H1 (cell line): ENCODE data around the gene SLC22A23. TPM values are rescaled to one million over a fixed set of nuclear protein-coding genes. Genes with fewer than 3 reads are reported as not detected.

Source experiments
- CTCF ChIA-PET: fragments of 300-600 bp; sonication (Branson Sonifier 250); formaldehyde crosslinking; loops from one replicate; lab custom pipeline; 2021; ENCODE audit not compliant: partially characterized antibody; lab: Charles Lee
- POLR2A ChIA-PET: fragments of 300-600 bp; sonication (Branson Sonifier 250); formaldehyde crosslinking; loops from one replicate; lab custom pipeline; 2021; ENCODE audit warnings: inconsistent platforms; ENCODE audit not compliant: partially characterized antibody; lab: Charles Lee
- DNase-seq, 2 experiments: peaks; one replicate each; pipeline versions ENCODE4 v3.0.0 to v3.0.0-alpha.2; 2010 to 2022; ENCODE audit warnings: low spot score in 2 of 2, low read depth in 1 of 2, mixed read lengths in 1 of 2
- FAIRE-seq: peaks from 2 replicates; lab custom pipeline; 2011; peaks lifted over from hg19 to GRCh38; lab: Jason Lieb, UNC
- H2AFZ ChIP-seq: 2 replicates; pipeline ENCODE4 v1.8.1; 2012; ENCODE audit warnings: low read length, inconsistent platforms
- H2AK5ac ChIP-seq: 2 replicates; pipeline ENCODE4 v1.6.1; 2013; ENCODE audit warnings: low read depth, low read length
- H2BK120ac ChIP-seq: replicated peaks from 2 replicates; pipeline ENCODE3; 2013; ENCODE audit warnings: low read depth, low read length, inconsistent platforms
- H2BK12ac ChIP-seq: 2 replicates; pipeline ENCODE4 v1.6.1; 2013; ENCODE audit warnings: low read depth, low read length
- H2BK15ac ChIP-seq: 2 replicates; pipeline ENCODE4 v1.6.1; 2013; ENCODE audit warnings: low read length
- H2BK20ac ChIP-seq: 2 replicates; pipeline ENCODE4 v1.6.1; 2013; ENCODE audit warnings: low read length
- H2BK5ac ChIP-seq: 2 replicates; pipeline ENCODE4 v1.6.1; 2013; ENCODE audit warnings: low read depth, low read length
- H3K14ac ChIP-seq: 2 replicates; pipeline ENCODE4 v1.6.1; 2013; ENCODE audit warnings: inconsistent platforms; ENCODE audit not compliant: insufficient read length
- H3K18ac ChIP-seq: 2 replicates; pipeline ENCODE4 v1.6.1; 2013; ENCODE audit warnings: low read length; ENCODE audit errors: extremely low read depth
- H3K23ac ChIP-seq: 2 replicates; pipeline ENCODE4 v1.6.1; 2013; ENCODE audit warnings: inconsistent platforms; ENCODE audit not compliant: insufficient read length
- H3K23me2 ChIP-seq: 2 replicates; pipeline ENCODE4 v1.6.1; 2013; ENCODE audit warnings: low read depth, low read length
- H3K27ac ChIP-seq: 2 replicates; pipeline ENCODE4 v1.6.1; 2011; ENCODE audit warnings: low read depth, low read length, inconsistent platforms
- H3K27me3 ChIP-seq, 4 experiments: replicated peaks in 1 of 4; 1 replicate in 1 of 4; 2 replicates in 3 of 4; pipeline versions ENCODE4 v1.6.1 to v1.8.1; 2011 to 2013; ENCODE audit warnings: low read length in 3 of 4, mild to moderate bottlenecking in 3 of 4, inconsistent platforms in 2 of 4, mixed read lengths in 2 of 4, moderate library complexity in 1 of 4; ENCODE audit not compliant: control insufficient read depth in 3 of 4, insufficient read depth in 3 of 4; ENCODE audit errors: extremely low read depth in 1 of 4
- H3K36me3 ChIP-seq, 4 experiments: 2 replicates each; pipeline versions ENCODE4 v1.6.1 to v1.8.1; 2011 to 2013; ENCODE audit warnings: mild to moderate bottlenecking in 4 of 4, low read length in 3 of 4, moderate library complexity in 2 of 4, control low read depth in 1 of 4, inconsistent platforms in 1 of 4; ENCODE audit not compliant: insufficient read depth in 4 of 4, control insufficient read depth in 2 of 4
- H3K4ac ChIP-seq: replicated peaks from 2 replicates; pipeline ENCODE3; 2013; ENCODE audit warnings: low read length, low read depth, mixed read lengths, inconsistent platforms; ENCODE audit not compliant: insufficient read length
- H3K4me1 ChIP-seq, 4 experiments: replicated peaks in 1 of 4; 1 replicate in 1 of 4; 2 replicates in 3 of 4; pipeline versions ENCODE4 v1.6.1 to v1.8.1; 2011 to 2013; ENCODE audit warnings: low read length in 3 of 4, inconsistent platforms in 2 of 4, mixed read lengths in 1 of 4; ENCODE audit not compliant: insufficient read depth in 4 of 4, control insufficient read depth in 3 of 4
- H3K4me2 ChIP-seq, 2 experiments: 2 replicates each; pipeline versions ENCODE4 v1.6.1 to v1.8.1; 2011 to 2013; ENCODE audit warnings: low read depth in 2 of 2, low read length in 2 of 2, control low read depth in 1 of 2, inconsistent platforms in 1 of 2, mild to moderate bottlenecking in 1 of 2; ENCODE audit not compliant: insufficient read depth in 1 of 2
- H3K4me3 ChIP-seq, 4 experiments: fragments of 200-600, 300-600 bp in 1 of 4; sonication (generic), shearing (Covaris generic), sonication (Bioruptor Twin) in 1 of 4; 2 replicates each; pipeline versions ENCODE4 v1.5.1 to v1.8.1; 2011 to 2016; ENCODE audit warnings: low read length in 4 of 4, low read depth in 3 of 4, control low read depth in 2 of 4, inconsistent platforms in 2 of 4, mild to moderate bottlenecking in 2 of 4, mixed read lengths in 1 of 4, moderate library complexity in 1 of 4; ENCODE audit not compliant: insufficient read depth in 2 of 4; ENCODE audit errors: extremely low read depth in 1 of 4
- H3K56ac ChIP-seq: replicated peaks from 2 replicates; pipeline ENCODE3; 2013; ENCODE audit warnings: low read depth, mild to moderate bottlenecking, mixed read lengths, low read length, inconsistent platforms; ENCODE audit not compliant: insufficient read length
- H3K79me1 ChIP-seq: 2 replicates; pipeline ENCODE4 v1.6.1; 2013; ENCODE audit warnings: low read depth, low read length, control low read depth
- H3K79me2 ChIP-seq, 2 experiments: 2 replicates each; pipeline versions ENCODE4 v1.6.1 to v1.8.1; 2012 to 2013; ENCODE audit warnings: low read length in 2 of 2, mild to moderate bottlenecking in 2 of 2, inconsistent platforms in 1 of 2; ENCODE audit not compliant: insufficient read depth in 2 of 2, control insufficient read depth in 1 of 2
- H3K9ac ChIP-seq, 4 experiments: replicated peaks in 1 of 4; 1 replicate in 1 of 4; 2 replicates in 3 of 4; pipeline versions ENCODE4 v1.6.1 to v1.8.1; 2011 to 2013; ENCODE audit warnings: low read depth in 3 of 4, low read length in 3 of 4, control low read depth in 2 of 4, mild to moderate bottlenecking in 2 of 4, moderate library complexity in 2 of 4, inconsistent platforms in 1 of 4; ENCODE audit errors: extremely low read depth in 1 of 4
- H3K9me3 ChIP-seq, 2 experiments: 2 replicates each; pipeline versions ENCODE4 v1.6.1 to v1.8.1; 2012 to 2013; ENCODE audit warnings: mild to moderate bottlenecking in 2 of 2, moderate library complexity in 2 of 2, control low read depth in 1 of 2, inconsistent platforms in 1 of 2, low read depth in 1 of 2, low read length in 1 of 2, mixed read lengths in 1 of 2; ENCODE audit not compliant: insufficient read depth in 2 of 2
- H4K20me1 ChIP-seq, 2 experiments: replicated peaks in 1 of 2; 2 replicates each; pipeline versions ENCODE3 to v1.8.1; 2011 to 2013; ENCODE audit warnings: inconsistent platforms in 2 of 2, low read length in 2 of 2, mild to moderate bottlenecking in 1 of 2; ENCODE audit not compliant: insufficient read depth in 2 of 2, control insufficient read depth in 1 of 2
- H4K5ac ChIP-seq: 2 replicates; pipeline ENCODE4 v1.6.1; 2013; ENCODE audit warnings: low read length, low read depth, mixed read lengths, inconsistent platforms; ENCODE audit not compliant: insufficient read length
- H4K8ac ChIP-seq: 2 replicates; pipeline ENCODE4 v1.8.0; 2013; ENCODE audit warnings: mild to moderate bottlenecking, moderate library complexity, low read length, inconsistent platforms; ENCODE audit not compliant: insufficient read depth; ENCODE audit errors: extremely low read depth
- H4K91ac ChIP-seq: replicated peaks from 2 replicates; pipeline ENCODE3; 2013; ENCODE audit warnings: low read length, mixed read lengths, inconsistent platforms; ENCODE audit not compliant: insufficient read length
- ASH2L ChIP-seq: fragments of 200-600, 300-600 bp; sonication (generic); IDR thresholded peaks from one replicate; pipeline ENCODE4 v1.7.1; 2017; ENCODE audit warnings: low read length
- BRCA1 ChIP-seq: IDR thresholded peaks from 2 replicates; pipeline ENCODE4 v1.6.1; 2012; ENCODE audit warnings: low read depth, low read length, improper control_type of control experiment
- CEBPB ChIP-seq: IDR thresholded peaks from 2 replicates; pipeline ENCODE4 v1.6.1; 2012; ENCODE audit warnings: low read depth, low read length
- CHD2 ChIP-seq: IDR thresholded peaks from 2 replicates; pipeline ENCODE4 v1.6.1; 2012; ENCODE audit warnings: low read length, improper control_type of control experiment
- E2F6 ChIP-seq: IDR thresholded peaks from 2 replicates; pipeline ENCODE4 v1.6.1; 2012; ENCODE audit warnings: inconsistent platforms
- HDAC2 ChIP-seq, 2 experiments: fragments of 300-600 bp in 1 of 2; sonication (generic) in 1 of 2; IDR thresholded peaks; 2 replicates each; pipeline ENCODE4 v1.6.1; 2011 to 2012; ENCODE audit warnings: low read depth in 2 of 2, low read length in 2 of 2, mild to moderate bottlenecking in 2 of 2, moderate library complexity in 2 of 2, borderline replicate concordance in 1 of 2, inconsistent platforms in 1 of 2
- JUN ChIP-seq: IDR thresholded peaks from 2 replicates; pipeline ENCODE4 v1.6.1; 2011; ENCODE audit warnings: low read depth, mild to moderate bottlenecking, improper control_type of control experiment, low read length
- PHF8 ChIP-seq: fragments of 200-600 bp; sonication (generic); conservative IDR thresholded peaks from 2 replicates; pipeline ENCODE4 v1.7.1; 2012; ENCODE audit warnings: low read depth, mild to moderate bottlenecking, inconsistent platforms, low read length, moderate library complexity
- SIN3A ChIP-seq, 2 experiments: IDR thresholded peaks in 1 of 2; conservative IDR thresholded peaks in 1 of 2; 2 replicates each; pipeline ENCODE4 v1.6.1; 2011 to 2012; ENCODE audit warnings: low read length in 2 of 2, improper control_type of control experiment in 1 of 2, low read depth in 1 of 2, mild to moderate bottlenecking in 1 of 2
- TAF1 ChIP-seq: IDR thresholded peaks from 2 replicates; pipeline ENCODE4 v1.6.1; 2011; ENCODE audit warnings: mild to moderate bottlenecking, low read depth, low read length
- WGBS, 2 experiments: shearing (Covaris generic) in 1 of 2; methylation state at CpG; one replicate each; pipeline versions ENCODE4 v1.1.6 to v1.1.7; 2013 to 2015; ENCODE audit warnings: low lambda C conversion rate in 2 of 2, mixed read lengths in 2 of 2, inconsistent platforms in 1 of 2, low coverage in 1 of 2, missing lambda C conversion rate in 1 of 2; ENCODE audit not compliant: insufficient replicate concordance in 2 of 2, insufficient coverage in 1 of 2, insufficient read length in 1 of 2; ENCODE audit errors: extremely low coverage in 1 of 2, missing lambda C conversion rate in 1 of 2; 5-methylcytosine and 5-hydroxymethylcytosine counted together
- polyA plus RNA-seq, 7 experiments: library from polyadenylated mRNA; depleted of rRNA in 3 of 7; stranded (reverse) in 5 of 7; unstranded in 2 of 7; fragments of >200 nt in 5 of 7; fragments of 200-250 nt in 2 of 7; gene quantifications; 1 replicate in 5 of 7; 2 replicates in 1 of 7; 4 replicates in 1 of 7; pipeline versions ENCODE4 v1.2.1 to v1.2.3, GENCODE V29; 2011 to 2013; ENCODE audit warnings: missing spikeins in 2 of 7, mixed read lengths in 2 of 7
- total RNA-seq: library from RNA; stranded (reverse); fragmentation: NEBNext Ultra II Directional; extraction: Animal tissue kit (Norgen Biotek cat#: 25700); gene quantifications from 2 replicates; pipeline ENCODE4 v1.2.1, GENCODE V29; 2021

SLC22A23 gene
- total and polyA plus RNA-seq, 2 of the 8 experiments (the other 6 are each of a cell fraction or from before 2014, with no cell fraction given) = 9.9 to 38.4 TPM

GRCh38 chr6:3240595-3240994 is 216.3 kb downstream of the SLC22A23 start:
- no peak overlapping the region for H3K9ac ChIP-seq
- TF ChIP-seq BRCA1 (no peak), CEBPB (no peak), CHD2 (no peak), E2F6 (no peak), TAF1 (no peak), ASH2L (no peak), SIN3A (conservative IDR thresholded peaks at IDR 0.05 in 1 of 2, IDR thresholded peaks at IDR 0.05 in 1 of 2; ENCODE audit: low read depth in 1 of 2, low read length in 2 of 2) (no peak), HDAC2 (IDR thresholded peaks at IDR 0.05; ENCODE audit: borderline replicate concordance in 1 of 2, low read depth in 2 of 2, low read length in 2 of 2) (no peak), JUN (no peak), PHF8 (no peak)
- no peak overlapping the region for H2BK5ac ChIP-seq
- ChIA-PET POLR2A (interaction anchor here (0.7 to 3.4 kb wide), 6 partner anchors 8 to 99 kb away, joined by 3 to 15 read pairs (median 4); no protein-coding TSS in a partner anchor), CTCF (interaction anchor here (0.9 to 17.3 kb wide), 11 partner anchors 9 to 506 kb away, joined by 3 to 263 read pairs (median 6); partner anchors contain the start of gene TUBB2A)
- no peaks in the 10 kb centered on the region for H3K36me3 ChIP-seq
- peaks cover 0 to under 1% (median 0%) of the 10 kb centered on the region in 4 experiments; a peak in 3 of 7 replicates for H3K4me1 ChIP-seq
- H4K20me1 ChIP-seq = no peaks in the 10 kb centered on the region
- no peak overlapping the region for H3K56ac ChIP-seq
- WGBS, 2 experiments = 87% methylated on average over 7 of the region's 7 CpGs; no CpG with 5 or more reads in 1 of the 2 experiments
- H3K4ac ChIP-seq = no peak overlapping the region
- no peaks in the 10 kb centered on the region for H3K79me2 ChIP-seq
- no peak overlapping the region for H3K23ac ChIP-seq
- no peaks in the 10 kb centered on the region for H3K79me1 ChIP-seq
- H2BK12ac ChIP-seq = no peak overlapping the region
- no peak overlapping the region for H2BK120ac ChIP-seq
- H4K5ac ChIP-seq = no peak overlapping the region
- no peak overlapping the region for H2BK15ac ChIP-seq
- H3K27ac ChIP-seq = no peak overlapping the region
- H4K91ac ChIP-seq = no peak overlapping the region
- no peaks in the 10 kb centered on the region for H3K9me3 ChIP-seq
- H2BK20ac ChIP-seq = no peak overlapping the region
- no peaks in the 10 kb centered on the region for H3K27me3 ChIP-seq
- no peak overlapping the region for H3K14ac ChIP-seq
- no peaks in the 10 kb centered on the region for H3K23me2 ChIP-seq
- FAIRE-seq (no peak), DNase-seq (no peak)
- 0 out of 2 replicates have a peak overlapping the region, but pooled peaks have one; percentile 18 for H4K8ac ChIP-seq
- no peak overlapping the region for H2AFZ ChIP-seq
- H3K4me3 ChIP-seq = no peak overlapping the region
- no peak overlapping the region for H3K4me2 ChIP-seq
- H2AK5ac ChIP-seq = 0 out of 2 replicates have a peak overlapping the region, but pooled peaks have one; percentile 65
- H3K18ac ChIP-seq = no peak overlapping the region
